WTC11 (cell line): ENCODE data around the gene FOXO3.

Experiments
- ATF6 ChIP-seq: sonication (generic); formaldehyde crosslinking; IDR thresholded peaks from 2 replicates; pipeline ENCODE4 v1.8.1; 2023; ENCODE audit warnings: mild to moderate bottlenecking, missing genetic modification reagents
- CTCF ChIP-seq: fragments of 200-600 bp; IDR thresholded peaks from 2 replicates; pipeline ENCODE4 v1.8.0; 2022; ENCODE audit warnings: antibody characterized with exemption
- NFYB ChIP-seq: sonication (generic); formaldehyde crosslinking; conservative IDR thresholded peaks from 2 replicates; pipeline ENCODE4 v1.8.0; 2022; ENCODE audit warnings: low read depth, missing genetic modification reagents

DNA sequence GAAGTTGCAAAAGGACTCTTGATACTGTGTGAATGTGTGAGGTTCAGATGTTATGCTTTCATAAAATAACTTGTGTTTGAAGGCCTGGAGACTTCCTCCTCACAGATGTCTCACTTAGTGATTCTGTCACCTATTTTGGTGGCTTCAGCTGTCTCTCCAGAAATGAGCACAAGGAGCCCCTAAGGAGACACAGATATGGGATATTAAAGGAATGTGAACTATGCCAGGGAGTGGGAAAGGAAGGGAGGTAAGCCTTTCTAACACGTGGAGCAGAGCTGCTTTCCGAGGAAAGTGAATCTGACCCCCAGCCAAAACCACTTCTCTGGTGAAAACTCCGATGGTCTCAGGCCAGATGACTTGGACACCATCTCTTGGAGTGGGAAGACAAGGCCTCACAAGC, 10.5 kb upstream of the FOXO3 start:
- no peak for TF ChIP-seq ATF6 (CRISPR knock-in tag)
- TF ChIP-seq CTCF: no peak
- no peak for TF ChIP-seq NFYB (CRISPR knock-in tag)
